ENCODE results near the gene ATAD2B. TPM values are rescaled to one million over a fixed set of nuclear protein-coding genes. Genes with fewer than 3 reads are reported as not detected.
"Not testable (repeated sequence)": the region's sequence is repeated elsewhere in the genome, so short reads cannot be mapped to it uniquely, and the experiment has no call there.

The ATAD2B gene
- total and polyA plus RNA-seq, 4 donors = 2.3 to 16.2 (median 11.5) TPM

DNA sequence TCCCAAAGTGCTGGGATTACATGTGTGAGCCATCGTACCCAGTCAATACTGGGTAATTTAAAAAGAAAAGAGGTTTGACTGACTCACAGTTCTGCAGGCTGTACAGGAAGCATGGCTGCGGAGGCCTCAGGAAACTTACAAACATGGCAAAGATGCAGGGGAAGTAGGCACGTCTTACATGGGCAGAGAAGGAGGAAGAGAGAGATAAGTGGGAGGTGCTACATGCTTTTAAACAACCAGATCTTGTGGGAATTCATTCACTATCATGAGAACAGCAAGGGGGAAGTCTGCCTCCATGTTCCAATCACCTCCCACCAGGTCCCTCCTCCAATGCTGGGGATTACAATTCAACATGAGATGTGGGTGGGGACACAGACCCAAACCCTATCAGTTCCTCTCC is 192.5 kb downstream of the ATAD2B start (continued):
- TF ChIP-seq, protein P1, sequence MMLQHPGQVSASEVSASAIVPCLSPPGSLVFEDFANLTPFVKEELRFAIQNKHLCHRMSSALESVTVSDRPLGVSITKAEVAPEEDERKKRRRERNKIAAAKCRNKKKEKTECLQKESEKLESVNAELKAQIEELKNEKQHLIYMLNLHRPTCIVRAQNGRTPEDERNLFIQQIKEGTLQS (IDR thresholded peaks at IDR 0.05) = no peak
- TF ChIP-seq JUND (IDR thresholded peaks at IDR 0.05) (no peak), FOXA1 (IDR thresholded peaks at IDR 0.05) (no peak), GABPA (IDR thresholded peaks at IDR 0.05 in 1 of 2, conservative IDR thresholded peaks at IDR 0.05 in 1 of 2) (no peak), FOXA2 (IDR thresholded peaks at IDR 0.05) (no peak), YY1 (IDR thresholded peaks at IDR 0.05) (no peak), EGR1 (IDR thresholded peaks at IDR 0.05; ENCODE audit: low read depth in 2 of 2) (no peak), HNF4G (IDR thresholded peaks at IDR 0.05) (no peak), NR2F2 (IDR thresholded peaks at IDR 0.05) (no peak)
- TF ChIP-seq, protein P2, sequence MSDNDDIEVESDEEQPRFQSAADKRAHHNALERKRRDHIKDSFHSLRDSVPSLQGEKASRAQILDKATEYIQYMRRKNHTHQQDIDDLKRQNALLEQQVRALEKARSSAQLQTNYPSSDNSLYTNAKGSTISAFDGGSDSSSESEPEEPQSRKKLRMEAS (IDR thresholded peaks at IDR 0.05) = no peak

DNA sequence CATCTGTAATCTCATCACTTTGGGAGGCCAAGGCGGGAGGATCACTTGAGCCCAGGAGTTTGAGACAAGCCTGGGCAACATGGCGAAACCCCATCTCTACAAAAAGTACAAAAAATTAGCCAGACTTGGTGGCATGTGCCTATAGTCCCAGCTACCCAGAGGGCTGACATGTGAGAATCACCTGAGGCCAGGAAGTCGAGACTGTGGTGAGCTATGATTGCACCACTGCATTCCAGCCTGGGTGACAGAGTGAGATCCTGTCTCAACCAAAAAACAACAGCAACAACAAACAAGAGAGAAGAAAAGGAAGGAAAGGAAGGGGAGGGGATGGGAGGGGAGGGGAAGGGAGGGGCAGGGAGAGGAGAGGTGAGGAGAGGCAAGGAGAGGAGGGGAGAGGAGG is 203.9 kb downstream of the ATAD2B start:
- not testable (repeated sequence) for H3K4me1 ChIP-seq (ENCODE audit: control insufficient read depth in 4 of 4, insufficient read depth in 4 of 4, low read length in 3 of 4); H3K4me3 ChIP-seq (ENCODE audit: low read depth in 1 of 3, low read length in 3 of 3); H3K27ac ChIP-seq (ENCODE audit: low read depth in 1 of 2, low read length in 2 of 2); H3K9me3 ChIP-seq (ENCODE audit: control insufficient read depth in 4 of 4, low read length in 3 of 4); H3K36me3 ChIP-seq (ENCODE audit: control insufficient read depth in 4 of 4, insufficient read depth in 3 of 4, low read depth in 1 of 4, low read length in 3 of 4); H3K27me3 ChIP-seq (ENCODE audit: control insufficient read depth in 4 of 4, insufficient read depth in 4 of 4, low read length in 3 of 4); DNase-seq (ENCODE audit: low spot score); H3K9ac ChIP-seq (ENCODE audit: low read depth in 1 of 2, low read length in 2 of 2)
- 99% methylated on average over 3 of the region's 3 CpGs for WGBS

DNA sequence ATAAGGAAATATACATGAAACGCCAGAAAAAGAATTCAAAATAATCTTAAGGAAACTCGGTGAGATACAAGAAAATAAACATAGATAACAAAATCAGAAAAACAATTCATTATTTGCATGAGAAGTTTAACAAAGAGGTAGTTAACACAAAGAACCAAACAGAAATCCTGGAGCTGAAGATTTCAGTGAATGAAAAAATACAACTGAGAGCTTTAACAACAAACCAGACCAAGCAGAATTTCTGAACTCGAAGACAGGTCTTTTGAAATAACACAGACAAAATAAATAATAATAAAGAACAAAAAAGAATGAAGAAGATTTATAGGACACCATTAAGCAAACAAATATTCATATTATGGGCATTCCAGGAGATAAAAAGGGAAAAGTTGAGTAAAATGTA is 204.7 kb downstream of the ATAD2B start:
- 96% methylated on average over 3 of the region's 3 CpGs for WGBS
- H3K4me1 ChIP-seq (ENCODE audit: control insufficient read depth in 4 of 4, insufficient read depth in 4 of 4, low read length in 3 of 4) = no peaks in the 10 kb centered on the region
- no peak overlapping the region for H3K4me3 ChIP-seq (ENCODE audit: low read depth in 1 of 3, low read length in 3 of 3)
- H3K27me3 ChIP-seq (ENCODE audit: control insufficient read depth in 4 of 4, insufficient read depth in 4 of 4, low read length in 3 of 4) = no peaks in the 10 kb centered on the region
- DNase-seq (ENCODE audit: low spot score) = no peak
- H3K27ac ChIP-seq (ENCODE audit: low read depth in 1 of 2, low read length in 2 of 2) = no peak overlapping the region
- no peak overlapping the region for H3K9ac ChIP-seq (ENCODE audit: low read depth in 1 of 2, low read length in 2 of 2)
- peaks cover 0 to 7% (median 1%) of the 10 kb centered on the region in 4 donors for H3K36me3 ChIP-seq (ENCODE audit: control insufficient read depth in 4 of 4, insufficient read depth in 3 of 4, low read depth in 1 of 4, low read length in 3 of 4)
- no peaks in the 10 kb centered on the region for H3K9me3 ChIP-seq (ENCODE audit: control insufficient read depth in 4 of 4, low read length in 3 of 4)
- no peak for TF ChIP-seq FOXA2 (IDR thresholded peaks at IDR 0.05)
- TF ChIP-seq, protein P1 (IDR thresholded peaks at IDR 0.05) = no peak
- no peak for TF ChIP-seq YY1 (IDR thresholded peaks at IDR 0.05)
- no peak for TF ChIP-seq RXRA (IDR thresholded peaks at IDR 0.05)
- no peak for TF ChIP-seq EGR1 (IDR thresholded peaks at IDR 0.05; ENCODE audit: low read depth in 2 of 2)
- no peak for TF ChIP-seq SP1 (IDR thresholded peaks at IDR 0.05)

DNA sequence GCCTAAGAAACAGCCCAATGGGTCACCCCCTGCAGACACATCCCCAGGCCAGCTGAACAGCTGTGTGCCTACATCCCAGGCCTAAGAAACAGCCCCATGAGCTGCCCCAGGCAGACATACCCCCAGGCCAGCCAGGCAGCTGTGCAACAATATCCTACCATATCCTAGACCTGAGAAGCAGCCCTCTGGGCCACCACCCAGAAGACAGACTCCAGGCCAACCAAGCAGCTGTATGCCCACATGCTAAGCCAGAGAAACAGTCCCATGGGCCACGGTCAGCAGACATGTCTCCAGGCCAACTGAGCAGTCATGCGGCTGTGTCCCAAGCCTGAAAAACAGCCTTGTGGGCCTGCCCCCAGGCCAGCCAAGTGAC is 205.5 kb downstream of the ATAD2B start:
- no peak overlapping the region for H3K27ac ChIP-seq (ENCODE audit: low read depth in 1 of 2, low read length in 2 of 2)
- no peaks in the 10 kb centered on the region for H3K27me3 ChIP-seq (ENCODE audit: control insufficient read depth in 4 of 4, insufficient read depth in 4 of 4, low read length in 3 of 4)
- WGBS = 100% methylated on average over 2 of the region's 2 CpGs
- no peak overlapping the region for H3K4me3 ChIP-seq (ENCODE audit: low read depth in 1 of 3, low read length in 3 of 3)
- DNase-seq (ENCODE audit: low spot score) = no peak
- peaks cover 0 to 3% (median 2%) of the 10 kb centered on the region in 4 donors for H3K36me3 ChIP-seq (ENCODE audit: control insufficient read depth in 4 of 4, insufficient read depth in 3 of 4, low read depth in 1 of 4, low read length in 3 of 4)
- no peak for TF ChIP-seq JUND (IDR thresholded peaks at IDR 0.05)
- no peak for TF ChIP-seq RAD21 (IDR thresholded peaks at IDR 0.05)
- TF ChIP-seq RXRA (IDR thresholded peaks at IDR 0.05) = no peak
- TF ChIP-seq, protein P2 (IDR thresholded peaks at IDR 0.05) = no peak
- TF ChIP-seq, protein P1 (IDR thresholded peaks at IDR 0.05) = no peak
- TF ChIP-seq HNF4G (IDR thresholded peaks at IDR 0.05) = no peak
- H3K4me1 ChIP-seq (ENCODE audit: control insufficient read depth in 4 of 4, insufficient read depth in 4 of 4, low read length in 3 of 4) = no peaks in the 10 kb centered on the region
- H3K9me3 ChIP-seq (ENCODE audit: control insufficient read depth in 4 of 4, low read length in 3 of 4) = no peaks in the 10 kb centered on the region
- no peak overlapping the region for H3K9ac ChIP-seq (ENCODE audit: low read depth in 1 of 2, low read length in 2 of 2)
